ENCODE results near the gene CPA5. TPM values are rescaled to one million over a fixed set of nuclear protein-coding genes. Genes with fewer than 3 reads are reported as not detected.

Gene CPA5
- total and polyA plus RNA-seq, 10 of the 15 experiments (the other 5 are each of a cell fraction or from before 2014, with no cell fraction given) = 0.06 to 0.52 (median 0.29) TPM; not detected in 2

- in situ Hi-C loops (cut with MboI) = no loop called here
- POLR2A ChIA-PET = no interaction called here
- CTCF ChIA-PET = interaction anchor here (0.6 to 1.6 kb wide), 2 partner anchors 9 to 14 kb away, joined by 4 read pairs; no protein-coding TSS in a partner anchor
Observed at GRCh38 chr7:130324306-130324943, 20.2 kb upstream of the CPA5 start.

More at GRCh38 chr7:130324306-130324943, 20.2 kb upstream of the CPA5 start:
- Histone ChIP-seq H3K27me3 (replicated peaks in 1 of 2; ENCODE audit: control insufficient read depth in 2 of 2, insufficient read depth in 2 of 2, low read length in 1 of 2) (no peaks in the 10 kb centered on the region), H3K4me1 (ENCODE audit: control insufficient read depth, insufficient read depth, low read length) (no peaks in the 10 kb centered on the region), H3K9me3 (replicated peaks; ENCODE audit: control insufficient read depth, insufficient read depth, low read length) (no peaks in the 10 kb centered on the region; the same call in 2 of the 3 replicates), H3K27ac (ENCODE audit: control insufficient read depth, insufficient read depth) (no peak overlapping the region), H3K79me2 (ENCODE audit: control insufficient read depth, insufficient read depth, low read length) (no peaks in the 10 kb centered on the region), H4K20me1 (ENCODE audit: control insufficient read depth, insufficient read depth) (no peaks in the 10 kb centered on the region), H2AFZ (ENCODE audit: control insufficient read depth, low read depth, low read length) (no peak overlapping the region), H3K4me2 (ENCODE audit: control insufficient read depth, insufficient read depth) (no peak overlapping the region), H3K9ac (ENCODE audit: control insufficient read depth, insufficient read depth, low read length) (no peak overlapping the region), H3K36me3 (ENCODE audit: control insufficient read depth in 2 of 2, insufficient read depth in 2 of 2, low read length in 1 of 2) (no peaks in the 10 kb centered on the region), H3K4me3 (no peak overlapping the region)
- FAIRE-seq = no peak
- ChIA-PET SMC1A (ENCODE audit: uncharacterized antibody, unreplicated experiment) (interaction anchor here (0.9 kb wide), 1 partner anchor 264 kb away, joined by 3 read pairs; no protein-coding TSS in a partner anchor), RAD21 (ENCODE audit: unreplicated experiment) (no interaction called here)
- no TSS peak for BruUV-seq (replicated peaks)
- no peak for ATAC-seq
- DNase-seq (ENCODE audit: low read depth, low spot score) = no peak
- intact Hi-C loops (cut with micrococcal nuclease; ENCODE audit: unreplicated experiment) = no loop called here
- TF ChIP-seq CTCF (IDR thresholded peaks at IDR 0.05 in 2 of 3, conservative IDR thresholded peaks at IDR 0.05 in 1 of 3; ENCODE audit: control insufficient read depth in 2 of 3, extremely low read depth in 1 of 3, insufficient read depth in 1 of 3, low read depth in 3 of 3, low read length in 3 of 3) = no peak
- no peak for TF ChIP-seq ZBTB40 (IDR thresholded peaks at IDR 0.05; ENCODE audit: borderline replicate concordance)
- TF ChIP-seq MEF2A (IDR thresholded peaks at IDR 0.05; ENCODE audit: insufficient read depth, low read depth, low read length) = no peak
- no peak for TF ChIP-seq YY1 (IDR thresholded peaks at IDR 0.05; ENCODE audit: low read depth, low read length)
- no peak for TF ChIP-seq FOS (IDR thresholded peaks at IDR 0.05; ENCODE audit: borderline replicate concordance, extremely low read depth, insufficient read length)
- no peak for TF ChIP-seq SIX5 (IDR thresholded peaks at IDR 0.05; ENCODE audit: low read depth, low read length, severe bottlenecking)
- WGBS (ENCODE audit: insufficient coverage, insufficient replicate concordance, low lambda C conversion rate, missing lambda C conversion rate) = 87% methylated on average over 10 of the region's 10 CpGs

Measured in GM12878 (cell line).